GM23338 (cell line): ENCODE data around the gene ATP5PD. TPM values are rescaled to one million over a fixed set of nuclear protein-coding genes. Genes with fewer than 3 reads are reported as not detected.
"Not testable (repeated sequence)": the region's sequence is repeated elsewhere in the genome, so short reads cannot be mapped to it uniquely, and the experiment has no call there.

Experiments used
- ATAC-seq: fragments of 200-7000 bp; cut with Tn5 transposase; 3 replicates; pipeline ENCODE4 v1.9.1; 2020
- DNase-seq: peaks from one replicate; pipeline ENCODE4 v3.0.0-alpha.2; 2015; ENCODE audit warnings: low spot score
- H2AFZ ChIP-seq: fragments of 200-600 bp; sonication (generic); 2 replicates; pipeline ENCODE4 v1.8.0; 2016; ENCODE audit warnings: antibody characterized with exemption, mild to moderate bottlenecking, moderate library complexity
- H3F3A ChIP-seq: fragments of 200-600 bp; sonication (generic); replicated peaks from 2 replicates; pipeline ENCODE4 v1.8.0; 2017; ENCODE audit warnings: antibody characterized with exemption, mixed run types, low read depth
- H3K27ac ChIP-seq: fragments of 200-600 bp; sonication (generic); 2 replicates; pipeline ENCODE4 v1.6.1; 2016; ENCODE audit warnings: low read depth
- H3K27me3 ChIP-seq: fragments of 200-600 bp; sonication (generic); 2 replicates; pipeline ENCODE4 v1.8.0; 2016; ENCODE audit warnings: mild to moderate bottlenecking, mixed run types, moderate library complexity; ENCODE audit not compliant: insufficient read depth
- H3K36me3 ChIP-seq: fragments of 200-600 bp; sonication (generic); 2 replicates; pipeline ENCODE4 v1.8.0; 2016; ENCODE audit warnings: mild to moderate bottlenecking; ENCODE audit not compliant: insufficient read depth
- H3K4me1 ChIP-seq: fragments of 200-600 bp; sonication (generic); 2 replicates; pipeline ENCODE4 v1.8.0; 2016; ENCODE audit warnings: mild to moderate bottlenecking, moderate library complexity; ENCODE audit not compliant: insufficient read depth
- H3K4me2 ChIP-seq: fragments of 200-600 bp; sonication (generic); 2 replicates; pipeline ENCODE4 v1.7.1; 2017; ENCODE audit warnings: mixed run types
- H3K4me3 ChIP-seq: fragments of 200-600 bp; sonication (generic); 2 replicates; pipeline ENCODE4 v1.6.1; 2016; ENCODE audit warnings: mixed run types
- H3K79me2 ChIP-seq: fragments of 200-600 bp; sonication (generic); replicated peaks from 2 replicates; pipeline ENCODE4 v1.8.0; 2017; ENCODE audit warnings: mild to moderate bottlenecking; ENCODE audit not compliant: insufficient read depth
- H3K9me2 ChIP-seq: fragments of 200-600 bp; sonication (generic); 2 replicates; pipeline ENCODE4 v1.8.0; 2017; ENCODE audit not compliant: insufficient read depth
- H4K20me1 ChIP-seq: fragments of 200-600 bp; sonication (generic); replicated peaks from 2 replicates; pipeline ENCODE4 v1.8.0; 2017; ENCODE audit warnings: mild to moderate bottlenecking; ENCODE audit not compliant: insufficient read depth
- H3K27ac Mint-ChIP-seq: 2 replicates; pipeline ENCODE4 v1.8.0; 2020; ENCODE audit warnings: inconsistent platforms, mild to moderate bottlenecking, moderate library complexity, mixed read lengths
- H3K27me3 Mint-ChIP-seq: 3 replicates; pipeline ENCODE4 v1.8.0; 2022; ENCODE audit warnings: low read depth, mild to moderate bottlenecking, moderate library complexity, mixed read lengths, inconsistent platforms; ENCODE audit not compliant: insufficient read depth, poor library complexity
- H3K36me3 Mint-ChIP-seq: 3 replicates; pipeline ENCODE4 v1.8.0; 2021; ENCODE audit warnings: low read depth, mild to moderate bottlenecking, inconsistent platforms, moderate library complexity, mixed read lengths
- H3K4me1 Mint-ChIP-seq: 3 replicates; pipeline ENCODE4 v1.8.0; 2020; ENCODE audit warnings: mild to moderate bottlenecking, inconsistent platforms, mixed read lengths
- H3K4me3 Mint-ChIP-seq: 3 replicates; pipeline ENCODE4 v1.8.0; 2021; ENCODE audit warnings: moderate library complexity, mild to moderate bottlenecking, inconsistent platforms, mixed read lengths
- H3K9me3 Mint-ChIP-seq: 3 replicates; pipeline ENCODE4 v1.8.0; 2020; ENCODE audit warnings: moderate library complexity, mild to moderate bottlenecking, inconsistent platforms, mixed read lengths
- CREB1 ChIP-seq: fragments of 250-450 bp; sonication (Bioruptor Pico); IDR thresholded peaks from 2 replicates; pipeline ENCODE4 v1.5.0; 2020; ENCODE audit warnings: low read depth, mild to moderate bottlenecking, moderate library complexity
- EZH2phosphoT487 ChIP-seq: fragments of 200-600 bp; sonication (generic); IDR thresholded peaks from one replicate; pipeline ENCODE4 v1.8.1; 2018; ENCODE audit warnings: antibody characterized with exemption; ENCODE audit not compliant: unreplicated experiment
- JUNB ChIP-seq: IDR thresholded peaks from one replicate; pipeline ENCODE4 v1.6.1; 2016; ENCODE audit warnings: antibody characterized with exemption; ENCODE audit not compliant: unreplicated experiment
- NANOG ChIP-seq: IDR thresholded peaks from 2 replicates; pipeline ENCODE4 v1.6.1; 2016; ENCODE audit warnings: antibody characterized with exemption, borderline replicate concordance
- POLR2AphosphoS5 ChIP-seq: IDR thresholded peaks from 2 replicates; pipeline ENCODE4 v1.6.1; 2016; ENCODE audit warnings: antibody characterized with exemption, low read depth
- STAT1 ChIP-seq: IDR thresholded peaks from one replicate; pipeline ENCODE4 v1.6.1; 2016; ENCODE audit warnings: antibody characterized with exemption; ENCODE audit not compliant: unreplicated experiment
- ZNF331 ChIP-seq: fragments of 250-450 bp; sonication (Bioruptor Pico); IDR thresholded peaks from 2 replicates; pipeline ENCODE4 v1.5.0; 2020; ENCODE audit warnings: low read depth, mild to moderate bottlenecking, moderate library complexity
- polyA plus RNA-seq: library from polyadenylated mRNA; unstranded; fragments of >200 nt; fragmentation: Nextera tagmentation; extraction: Ambion mirVana; gene quantifications from 2 replicates; pipeline ENCODE4 v1.2.1, GENCODE V29; 2016
- total RNA-seq: library from RNA; depleted of rRNA; stranded (reverse); fragments of >200 nt; shearing (Covaris generic); gene quantifications from 2 replicates; pipeline ENCODE4 v1.2.3, GENCODE V29; 2014
- TF ChIP-seq, protein P1 (sequence below): IDR thresholded peaks from one replicate; pipeline ENCODE4 v1.6.1; 2018; ENCODE audit warnings: antibody characterized with exemption; ENCODE audit not compliant: unreplicated experiment
- TF ChIP-seq, protein P2 (sequence below): IDR thresholded peaks from 2 replicates; pipeline ENCODE4 v1.6.1; 2016; ENCODE audit warnings: antibody characterized with exemption

The ATP5PD gene
- total and polyA plus RNA-seq, 2 experiments from 2014 or later, result 244 to 1,144 TPM

DNA sequence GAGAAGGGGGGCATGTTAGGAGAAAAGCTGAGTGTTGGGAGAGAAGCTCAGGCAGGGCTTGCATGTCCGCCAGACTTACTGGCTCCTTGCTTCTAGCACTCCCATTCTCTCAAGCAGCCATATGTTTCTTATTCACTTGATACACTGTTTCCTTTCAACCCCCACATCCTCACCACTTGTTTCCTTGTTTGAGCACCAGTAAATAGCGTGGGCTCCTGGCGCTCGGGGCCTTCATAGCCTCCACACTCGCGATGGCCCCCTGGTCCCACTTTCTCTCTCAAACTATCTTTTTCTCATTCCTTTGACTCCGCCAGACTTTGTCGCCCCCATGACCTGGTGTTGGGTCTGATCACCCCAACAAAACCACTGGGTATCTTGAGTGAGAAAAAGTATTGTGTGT is 16.6 kb downstream of the ATP5PD start (continued):
- TF ChIP-seq, protein P1, sequence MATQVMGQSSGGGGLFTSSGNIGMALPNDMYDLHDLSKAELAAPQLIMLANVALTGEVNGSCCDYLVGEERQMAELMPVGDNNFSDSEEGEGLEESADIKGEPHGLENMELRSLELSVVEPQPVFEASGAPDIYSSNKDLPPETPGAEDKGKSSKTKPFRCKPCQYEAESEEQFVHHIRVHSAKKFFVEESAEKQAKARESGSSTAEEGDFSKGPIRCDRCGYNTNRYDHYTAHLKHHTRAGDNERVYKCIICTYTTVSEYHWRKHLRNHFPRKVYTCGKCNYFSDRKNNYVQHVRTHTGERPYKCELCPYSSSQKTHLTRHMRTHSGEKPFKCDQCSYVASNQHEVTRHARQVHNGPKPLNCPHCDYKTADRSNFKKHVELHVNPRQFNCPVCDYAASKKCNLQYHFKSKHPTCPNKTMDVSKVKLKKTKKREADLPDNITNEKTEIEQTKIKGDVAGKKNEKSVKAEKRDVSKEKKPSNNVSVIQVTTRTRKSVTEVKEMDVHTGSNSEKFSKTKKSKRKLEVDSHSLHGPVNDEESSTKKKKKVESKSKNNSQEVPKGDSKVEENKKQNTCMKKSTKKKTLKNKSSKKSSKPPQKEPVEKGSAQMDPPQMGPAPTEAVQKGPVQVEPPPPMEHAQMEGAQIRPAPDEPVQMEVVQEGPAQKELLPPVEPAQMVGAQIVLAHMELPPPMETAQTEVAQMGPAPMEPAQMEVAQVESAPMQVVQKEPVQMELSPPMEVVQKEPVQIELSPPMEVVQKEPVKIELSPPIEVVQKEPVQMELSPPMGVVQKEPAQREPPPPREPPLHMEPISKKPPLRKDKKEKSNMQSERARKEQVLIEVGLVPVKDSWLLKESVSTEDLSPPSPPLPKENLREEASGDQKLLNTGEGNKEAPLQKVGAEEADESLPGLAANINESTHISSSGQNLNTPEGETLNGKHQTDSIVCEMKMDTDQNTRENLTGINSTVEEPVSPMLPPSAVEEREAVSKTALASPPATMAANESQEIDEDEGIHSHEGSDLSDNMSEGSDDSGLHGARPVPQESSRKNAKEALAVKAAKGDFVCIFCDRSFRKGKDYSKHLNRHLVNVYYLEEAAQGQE, result no peak
- no peak for TF ChIP-seq POLR2AphosphoS5
- no peak for TF ChIP-seq NANOG
- TF ChIP-seq EZH2phosphoT487, result no peak

DNA sequence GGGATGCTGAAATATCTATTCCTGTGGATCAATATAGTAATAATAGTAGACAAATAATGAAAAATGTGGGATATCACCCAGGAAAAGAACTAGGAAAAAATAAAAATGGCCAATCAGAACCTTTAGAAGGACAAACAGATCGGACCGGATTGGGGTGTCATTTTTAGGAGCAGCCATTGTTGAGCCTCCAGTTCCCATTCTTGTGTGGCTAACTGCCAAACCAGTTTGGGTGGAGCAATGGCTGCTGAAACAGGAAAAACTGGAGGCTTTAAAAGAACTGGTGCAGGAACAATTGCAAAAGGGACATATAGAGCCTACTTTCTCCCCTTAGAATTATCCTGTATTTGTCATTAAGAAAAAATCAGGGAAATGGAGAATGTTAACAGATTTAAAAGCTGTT is 20.1 kb downstream of the ATP5PD start:
- ATAC-seq, result not testable (repeated sequence)

DNA sequence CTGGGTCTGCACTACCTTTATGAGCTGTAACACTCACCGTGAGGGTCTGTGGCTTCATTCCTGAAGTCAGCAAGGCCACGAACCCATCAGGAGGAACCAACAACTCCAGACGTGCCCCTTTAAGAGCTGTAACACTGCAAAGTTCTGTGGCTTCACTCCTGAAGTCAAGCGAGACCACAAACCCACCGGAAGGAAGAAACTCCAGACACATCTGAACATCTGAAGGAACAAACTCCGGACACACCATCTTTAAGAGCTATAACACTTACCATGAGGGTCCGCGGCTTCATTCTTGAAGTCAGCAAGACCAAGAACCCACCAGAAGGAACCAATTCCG is 21.4 kb downstream of the ATP5PD start:
- ATAC-seq, H3K27me3 ChIP-seq, H3K27ac ChIP-seq, H3K9me2 ChIP-seq, H3K36me3 ChIP-seq, H3K27me3 Mint-ChIP-seq, DNase-seq, H3K4me3 ChIP-seq, H3K79me2 ChIP-seq, H2AFZ ChIP-seq, H4K20me1 ChIP-seq, H3K27ac Mint-ChIP-seq, H3K4me1 ChIP-seq, H3K4me1 Mint-ChIP-seq, H3K4me2 ChIP-seq, H3F3A ChIP-seq, H3K4me3 Mint-ChIP-seq: not testable (repeated sequence)
- peaks cover 54% of the 10 kb centered on the region for H3K36me3 Mint-ChIP-seq
- H3K9me3 Mint-ChIP-seq, result peaks cover 33% of the 10 kb centered on the region

More for the DNA sequence above, 20.1 kb downstream of the ATP5PD start:
- peaks cover 43% of the 10 kb centered on the region for H3K9me3 Mint-ChIP-seq
- H4K20me1 ChIP-seq, H3K4me1 Mint-ChIP-seq, H3K36me3 ChIP-seq, H3K27me3 ChIP-seq, H3K4me2 ChIP-seq, H3K4me3 ChIP-seq, H2AFZ ChIP-seq, H3K27me3 Mint-ChIP-seq, H3K4me3 Mint-ChIP-seq, H3K27ac ChIP-seq, H3K9me2 ChIP-seq, H3F3A ChIP-seq, H3K27ac Mint-ChIP-seq, H3K4me1 ChIP-seq, DNase-seq, H3K79me2 ChIP-seq: not testable (repeated sequence)
- H3K36me3 Mint-ChIP-seq, result peaks cover 44% of the 10 kb centered on the region

DNA sequence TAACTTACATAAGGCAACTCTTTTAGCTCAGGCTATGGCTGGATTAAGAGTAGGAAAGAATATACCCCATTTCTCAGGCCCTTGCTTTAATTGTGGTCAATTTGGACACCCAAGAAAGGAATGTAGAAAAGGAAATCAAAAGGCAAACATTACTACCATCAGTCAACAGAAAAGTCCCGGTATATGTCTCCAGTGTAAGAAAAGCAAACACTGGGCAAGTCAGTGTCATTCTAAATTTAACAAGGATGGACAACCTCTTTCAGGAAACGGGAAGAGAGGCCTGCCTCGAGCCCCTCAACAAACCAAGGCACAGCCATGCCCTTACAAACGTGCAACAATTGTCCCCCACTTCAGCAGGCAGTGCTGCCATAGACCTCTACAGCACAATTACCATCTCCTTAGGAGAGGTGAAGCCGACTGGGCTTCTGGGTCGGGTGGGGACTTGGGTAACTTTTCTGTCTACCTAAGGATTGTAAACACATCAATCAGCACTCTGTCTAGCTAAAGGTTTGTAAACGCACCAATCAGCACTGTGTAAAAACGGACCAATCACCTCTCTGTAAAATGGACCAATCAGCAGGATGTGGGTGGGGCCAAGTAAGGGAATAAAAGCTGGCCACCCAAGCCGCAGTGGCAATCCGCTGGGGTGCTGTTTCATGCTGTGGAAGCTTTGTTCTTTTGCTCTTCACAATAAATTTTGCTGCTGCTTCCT is 21.9 kb downstream of the ATP5PD start:
- peaks cover 54% of the 10 kb centered on the region for H3K36me3 Mint-ChIP-seq
- no peak overlapping the region for H3K4me3 ChIP-seq
- peaks cover 4% of the 10 kb centered on the region for H3K27me3 Mint-ChIP-seq
- no peaks in the 10 kb centered on the region; the same call in 1 of the 2 replicates for H3K36me3 ChIP-seq
- no peaks in the 10 kb centered on the region for H3K4me1 ChIP-seq
- no peaks in the 10 kb centered on the region for H3K4me1 Mint-ChIP-seq
- no peaks in the 10 kb centered on the region for H4K20me1 ChIP-seq
- H3K4me3 Mint-ChIP-seq, result no peak overlapping the region
- H2AFZ ChIP-seq, result no peak overlapping the region
- no peaks in the 10 kb centered on the region for H3K79me2 ChIP-seq
- no peak overlapping the region for H3K27ac ChIP-seq
- DNase-seq (no peak), ATAC-seq (no peak)
- no peaks in the 10 kb centered on the region for H3K9me2 ChIP-seq
- H3K4me2 ChIP-seq, result no peak overlapping the region
- H3K27ac Mint-ChIP-seq, result no peak overlapping the region
- H3K9me3 Mint-ChIP-seq, result peaks cover 28% of the 10 kb centered on the region
- H3K27me3 ChIP-seq, result no peaks in the 10 kb centered on the region
- H3F3A ChIP-seq, result 0 out of 2 replicates have a peak, but pooled peaks cover 3% of the 10 kb centered on the region
- TF ChIP-seq JUNB, result no peak
- TF ChIP-seq ZNF331 (CRISPR knock-in tag), result no peak
- TF ChIP-seq NANOG, result no peak
- TF ChIP-seq STAT1, result no peak
- TF ChIP-seq CREB1 (CRISPR knock-in tag), result no peak
- TF ChIP-seq, protein P2, sequence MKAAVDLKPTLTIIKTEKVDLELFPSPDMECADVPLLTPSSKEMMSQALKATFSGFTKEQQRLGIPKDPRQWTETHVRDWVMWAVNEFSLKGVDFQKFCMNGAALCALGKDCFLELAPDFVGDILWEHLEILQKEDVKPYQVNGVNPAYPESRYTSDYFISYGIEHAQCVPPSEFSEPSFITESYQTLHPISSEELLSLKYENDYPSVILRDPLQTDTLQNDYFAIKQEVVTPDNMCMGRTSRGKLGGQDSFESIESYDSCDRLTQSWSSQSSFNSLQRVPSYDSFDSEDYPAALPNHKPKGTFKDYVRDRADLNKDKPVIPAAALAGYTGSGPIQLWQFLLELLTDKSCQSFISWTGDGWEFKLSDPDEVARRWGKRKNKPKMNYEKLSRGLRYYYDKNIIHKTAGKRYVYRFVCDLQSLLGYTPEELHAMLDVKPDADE, result no peak
